WTC11 (cell line): ENCODE measurements around the gene GIGYF2. TPM values are rescaled to one million over a fixed set of nuclear protein-coding genes. Genes with fewer than 3 reads are reported as not detected.

Source experiments
- ATAC-seq: fragments of 200-7000 bp; cut with Tn5 transposase; 2 replicates; pipeline ENCODE4 v1.10.0; 2021; ENCODE audit warnings: mild to moderate bottlenecking, moderate library complexity
- CTCF ChIA-PET: fragments of 300-600 bp; sonication (Branson Sonifier 250); formaldehyde crosslinking; loops from one replicate; lab custom pipeline; 2021; ENCODE audit warnings: antibody characterized with exemption; lab: Charles Lee
- POLR2A ChIA-PET: fragments of 350-600 bp; sonication (Branson Sonifier 250); formaldehyde crosslinking; loops from one replicate; lab custom pipeline; 2021; ENCODE audit warnings: antibody characterized with exemption; lab: Charles Lee
- DNase-seq: peaks from one replicate; pipeline ENCODE4 v3.0.0; 2021; ENCODE audit warnings: low spot score
- H3K27ac Mint-ChIP-seq: 2 replicates; pipeline ENCODE4 v1.8.0; 2021; ENCODE audit warnings: mixed read lengths
- H3K27me3 Mint-ChIP-seq: 2 replicates; pipeline ENCODE4 v1.8.0; 2021; ENCODE audit warnings: low read depth, mild to moderate bottlenecking, moderate library complexity, mixed read lengths
- H3K36me3 Mint-ChIP-seq: 2 replicates; pipeline ENCODE4 v1.8.0; 2021; ENCODE audit warnings: mixed read lengths
- H3K4me1 Mint-ChIP-seq: 2 replicates; pipeline ENCODE4 v1.8.0; 2022; ENCODE audit warnings: mixed read lengths
- H3K4me3 Mint-ChIP-seq: 2 replicates; pipeline ENCODE4 v1.8.0; 2021; ENCODE audit warnings: mild to moderate bottlenecking, moderate library complexity, mixed read lengths
- H3K9me3 Mint-ChIP-seq: 2 replicates; pipeline ENCODE4 v1.8.0; 2021; ENCODE audit warnings: mixed read lengths
- CREB1 ChIP-seq: sonication (generic); formaldehyde crosslinking; IDR thresholded peaks from 2 replicates; pipeline ENCODE4 v1.8.0; 2023; ENCODE audit warnings: mild to moderate bottlenecking, missing genetic modification reagents
- FOXK1 ChIP-seq: sonication (generic); formaldehyde crosslinking; IDR thresholded peaks from 2 replicates; pipeline ENCODE4 v1.8.0; 2022; ENCODE audit warnings: mild to moderate bottlenecking, moderate library complexity, missing genetic modification reagents
- GTF2I ChIP-seq: fragments of 250-450 bp; sonication (Bioruptor Pico); conservative IDR thresholded peaks from 2 replicates; pipeline ENCODE4 v1.4.0; 2021; ENCODE audit warnings: mild to moderate bottlenecking
- JAZF1 ChIP-seq: fragments of 250-450 bp; sonication (Bioruptor Pico); IDR thresholded peaks from 2 replicates; pipeline ENCODE4 v1.9.0; 2021; ENCODE audit warnings: moderate library complexity, mild to moderate bottlenecking, inconsistent platforms
- KAT7 ChIP-seq: sonication (generic); formaldehyde crosslinking; IDR thresholded peaks from 2 replicates; pipeline ENCODE4 v1.8.1; 2023; ENCODE audit warnings: missing genetic modification reagents, mild to moderate bottlenecking, borderline replicate concordance
- NFATC4 ChIP-seq: fragments of 250-450 bp; sonication (Bioruptor Pico); IDR thresholded peaks from 2 replicates; pipeline ENCODE4 v1.9.0; 2021; ENCODE audit warnings: mild to moderate bottlenecking
- NFE2L1 ChIP-seq: sonication (generic); formaldehyde crosslinking; IDR thresholded peaks from 2 replicates; pipeline ENCODE4 v1.8.1; 2023; ENCODE audit warnings: missing genetic modification reagents
- NFYB ChIP-seq: sonication (generic); formaldehyde crosslinking; conservative IDR thresholded peaks from 2 replicates; pipeline ENCODE4 v1.8.0; 2022; ENCODE audit warnings: low read depth, missing genetic modification reagents
- PRRX2 ChIP-seq: fragments of 250-450 bp; sonication (Bioruptor Pico); IDR thresholded peaks from 2 replicates; pipeline ENCODE4 v1.8.0; 2021; ENCODE audit warnings: mild to moderate bottlenecking
- SMAD3 ChIP-seq: sonication (generic); formaldehyde crosslinking; IDR thresholded peaks from 2 replicates; pipeline ENCODE4 v1.8.0; 2022; ENCODE audit warnings: missing genetic modification reagents, mild to moderate bottlenecking, borderline replicate concordance
- SMAD4 ChIP-seq: sonication (generic); formaldehyde crosslinking; IDR thresholded peaks from 2 replicates; pipeline ENCODE4 v1.8.0; 2022; ENCODE audit warnings: mild to moderate bottlenecking, missing genetic modification reagents
- TEAD1 ChIP-seq: sonication (generic); formaldehyde crosslinking; IDR thresholded peaks from 2 replicates; pipeline ENCODE4 v1.8.0; 2022; ENCODE audit warnings: mild to moderate bottlenecking, missing genetic modification reagents
- ZNF121 ChIP-seq: sonication (generic); formaldehyde crosslinking; IDR thresholded peaks from 2 replicates; pipeline ENCODE4 v1.8.0; 2023; ENCODE audit warnings: missing genetic modification reagents
- ZNF263 ChIP-seq: sonication (generic); formaldehyde crosslinking; IDR thresholded peaks from 2 replicates; pipeline ENCODE4 v1.8.1; 2022; ENCODE audit warnings: low read depth, mild to moderate bottlenecking, moderate library complexity, missing genetic modification reagents
- ZNF416 ChIP-seq: fragments of 250-450 bp; sonication (Bioruptor Pico); IDR thresholded peaks from 2 replicates; pipeline ENCODE4 v1.9.0; 2021; ENCODE audit warnings: mild to moderate bottlenecking, inconsistent platforms
- ZNF423 ChIP-seq: fragments of 250-450 bp; sonication (Bioruptor Pico); IDR thresholded peaks from 2 replicates; pipeline ENCODE4 v2.1.2; 2022; ENCODE audit warnings: mild to moderate bottlenecking, moderate library complexity
- total RNA-seq: library from RNA; stranded (reverse); gene quantifications from 3 replicates; pipeline ENCODE4 v1.2.3, GENCODE V29; 2021
- TF ChIP-seq, protein P1 (sequence below): fragments of 250-450 bp; sonication (Bioruptor Pico); conservative IDR thresholded peaks from 2 replicates; pipeline ENCODE4 v1.9.0; 2021; ENCODE audit warnings: mild to moderate bottlenecking
- TF ChIP-seq, protein P2 (sequence below): sonication (generic); formaldehyde crosslinking; IDR thresholded peaks from 2 replicates; pipeline ENCODE4 v1.8.1; 2022; ENCODE audit warnings: low read depth, missing genetic modification reagents, borderline replicate concordance
- TF ChIP-seq, protein P3 (sequence below): sonication (generic); formaldehyde crosslinking; IDR thresholded peaks from 2 replicates; pipeline ENCODE4 v1.8.0; 2022; ENCODE audit warnings: missing genetic modification reagents
- TF ChIP-seq, protein P4 (sequence below): sonication (generic); formaldehyde crosslinking; IDR thresholded peaks from 2 replicates; pipeline ENCODE4 v1.8.0; 2022; ENCODE audit warnings: mild to moderate bottlenecking, missing genetic modification reagents
- TF ChIP-seq, protein P5 (sequence below): fragments of 250-450 bp; sonication (Bioruptor Pico); IDR thresholded peaks from 2 replicates; pipeline ENCODE4 v1.9.0; 2021; ENCODE audit warnings: moderate library complexity, mild to moderate bottlenecking, inconsistent platforms, borderline replicate concordance
- TF ChIP-seq, protein P6 (sequence below): sonication (generic); formaldehyde crosslinking; IDR thresholded peaks from 2 replicates; pipeline ENCODE4 v1.8.0; 2022; ENCODE audit warnings: mild to moderate bottlenecking, missing genetic modification reagents
- TF ChIP-seq, protein P7 (sequence below): sonication (generic); formaldehyde crosslinking; conservative IDR thresholded peaks from 2 replicates; pipeline ENCODE4 v1.8.1; 2023; ENCODE audit warnings: mild to moderate bottlenecking, low read depth, missing genetic modification reagents, moderate library complexity

Gene GIGYF2
- total RNA-seq, 1 experiment from 2014 or later, result 53.1 TPM

DNA sequence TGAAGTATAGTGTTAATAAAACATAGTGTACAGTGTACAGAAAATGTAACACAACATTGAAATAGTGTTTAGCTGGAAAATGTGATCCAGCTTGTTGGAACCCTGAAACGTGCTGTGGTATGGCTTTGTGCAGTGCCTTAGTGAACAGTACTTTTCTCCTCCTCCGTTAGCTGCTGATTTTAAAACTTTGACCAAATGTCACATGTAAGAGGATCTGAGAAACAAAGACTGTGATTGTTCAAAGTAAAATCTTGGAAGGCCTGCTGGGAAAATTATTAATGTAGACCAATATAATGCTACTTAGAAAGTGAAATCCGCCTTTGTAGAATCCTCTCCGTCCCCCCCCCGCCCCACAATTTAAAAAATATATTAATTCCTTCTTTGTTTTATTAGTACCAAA, 80.1 kb downstream of the GIGYF2 start:
- ChIA-PET CTCF (no interaction called here), POLR2A (no interaction called here)
- Mint-ChIP-seq H3K9me3 (no peaks in the 10 kb centered on the region), H3K27ac (no peak overlapping the region), H3K4me1 (peaks cover 6% of the 10 kb centered on the region), H3K36me3 (no peaks in the 10 kb centered on the region), H3K4me3 (no peak overlapping the region), H3K27me3 (no peaks in the 10 kb centered on the region)
- DNase-seq, result no peak
- TF ChIP-seq CREB1 (CRISPR knock-in tag) (no peak), SMAD3 (CRISPR knock-in tag) (no peak), NFATC4 (CRISPR knock-in tag) (no peak), PRRX2 (CRISPR knock-in tag) (no peak), NFE2L1 (no peak), ZNF263 (CRISPR knock-in tag) (no peak), JAZF1 (no peak), GTF2I (CRISPR knock-in tag) (no peak), ZNF121 (no peak), SMAD4 (no peak), ZNF423 (CRISPR knock-in tag) (no peak), KAT7 (CRISPR knock-in tag) (no peak)
- TF ChIP-seq, protein P1, sequence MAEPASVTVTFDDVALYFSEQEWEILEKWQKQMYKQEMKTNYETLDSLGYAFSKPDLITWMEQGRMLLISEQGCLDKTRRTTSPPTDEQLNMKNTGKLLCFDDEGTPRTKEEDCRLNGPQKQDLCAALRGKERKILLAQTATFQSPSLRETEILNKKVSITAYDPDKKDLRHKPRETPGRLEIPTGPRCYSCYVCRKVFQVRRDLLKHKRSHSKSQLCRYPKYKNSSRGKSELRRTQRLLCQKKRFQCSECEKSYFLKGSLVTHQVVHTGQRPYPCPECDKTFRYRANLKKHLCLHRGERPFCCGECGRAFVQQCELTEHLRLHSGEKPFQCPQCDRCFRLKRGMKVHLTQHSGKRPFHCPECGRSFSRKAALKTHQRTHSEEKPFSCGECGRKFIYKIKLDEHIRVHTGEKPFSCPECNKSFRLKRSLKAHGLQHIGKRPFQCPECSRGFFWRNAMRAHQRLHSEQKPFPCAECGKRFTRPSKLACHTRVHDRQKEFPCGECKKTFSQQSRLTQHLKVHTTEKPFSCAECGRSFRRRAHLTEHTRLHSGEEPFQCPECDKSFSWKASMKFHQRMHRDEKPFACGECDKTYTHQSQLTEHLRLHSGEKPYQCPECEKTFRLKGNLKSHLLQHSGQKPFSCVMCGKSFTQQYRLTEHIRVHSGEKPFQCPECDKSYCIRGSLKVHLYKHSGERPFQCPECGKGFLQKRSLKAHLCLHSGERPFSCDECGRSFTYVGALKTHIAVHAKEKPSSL (CRISPR knock-in tag), result no peak
- TF ChIP-seq, protein P2, sequence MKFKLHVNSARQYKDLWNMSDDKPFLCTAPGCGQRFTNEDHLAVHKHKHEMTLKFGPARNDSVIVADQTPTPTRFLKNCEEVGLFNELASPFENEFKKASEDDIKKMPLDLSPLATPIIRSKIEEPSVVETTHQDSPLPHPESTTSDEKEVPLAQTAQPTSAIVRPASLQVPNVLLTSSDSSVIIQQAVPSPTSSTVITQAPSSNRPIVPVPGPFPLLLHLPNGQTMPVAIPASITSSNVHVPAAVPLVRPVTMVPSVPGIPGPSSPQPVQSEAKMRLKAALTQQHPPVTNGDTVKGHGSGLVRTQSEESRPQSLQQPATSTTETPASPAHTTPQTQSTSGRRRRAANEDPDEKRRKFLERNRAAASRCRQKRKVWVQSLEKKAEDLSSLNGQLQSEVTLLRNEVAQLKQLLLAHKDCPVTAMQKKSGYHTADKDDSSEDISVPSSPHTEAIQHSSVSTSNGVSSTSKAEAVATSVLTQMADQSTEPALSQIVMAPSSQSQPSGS (CRISPR knock-in tag), result no peak
- TF ChIP-seq, protein P3, sequence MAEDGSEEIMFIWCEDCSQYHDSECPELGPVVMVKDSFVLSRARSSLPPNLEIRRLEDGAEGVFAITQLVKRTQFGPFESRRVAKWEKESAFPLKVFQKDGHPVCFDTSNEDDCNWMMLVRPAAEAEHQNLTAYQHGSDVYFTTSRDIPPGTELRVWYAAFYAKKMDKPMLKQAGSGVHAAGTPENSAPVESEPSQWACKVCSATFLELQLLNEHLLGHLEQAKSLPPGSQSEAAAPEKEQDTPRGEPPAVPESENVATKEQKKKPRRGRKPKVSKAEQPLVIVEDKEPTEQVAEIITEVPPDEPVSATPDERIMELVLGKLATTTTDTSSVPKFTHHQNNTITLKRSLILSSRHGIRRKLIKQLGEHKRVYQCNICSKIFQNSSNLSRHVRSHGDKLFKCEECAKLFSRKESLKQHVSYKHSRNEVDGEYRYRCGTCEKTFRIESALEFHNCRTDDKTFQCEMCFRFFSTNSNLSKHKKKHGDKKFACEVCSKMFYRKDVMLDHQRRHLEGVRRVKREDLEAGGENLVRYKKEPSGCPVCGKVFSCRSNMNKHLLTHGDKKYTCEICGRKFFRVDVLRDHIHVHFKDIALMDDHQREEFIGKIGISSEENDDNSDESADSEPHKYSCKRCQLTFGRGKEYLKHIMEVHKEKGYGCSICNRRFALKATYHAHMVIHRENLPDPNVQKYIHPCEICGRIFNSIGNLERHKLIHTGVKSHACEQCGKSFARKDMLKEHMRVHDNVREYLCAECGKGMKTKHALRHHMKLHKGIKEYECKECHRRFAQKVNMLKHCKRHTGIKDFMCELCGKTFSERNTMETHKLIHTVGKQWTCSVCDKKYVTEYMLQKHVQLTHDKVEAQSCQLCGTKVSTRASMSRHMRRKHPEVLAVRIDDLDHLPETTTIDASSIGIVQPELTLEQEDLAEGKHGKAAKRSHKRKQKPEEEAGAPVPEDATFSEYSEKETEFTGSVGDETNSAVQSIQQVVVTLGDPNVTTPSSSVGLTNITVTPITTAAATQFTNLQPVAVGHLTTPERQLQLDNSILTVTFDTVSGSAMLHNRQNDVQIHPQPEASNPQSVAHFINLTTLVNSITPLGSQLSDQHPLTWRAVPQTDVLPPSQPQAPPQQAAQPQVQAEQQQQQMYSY, result no peak
- TF ChIP-seq, protein P4, sequence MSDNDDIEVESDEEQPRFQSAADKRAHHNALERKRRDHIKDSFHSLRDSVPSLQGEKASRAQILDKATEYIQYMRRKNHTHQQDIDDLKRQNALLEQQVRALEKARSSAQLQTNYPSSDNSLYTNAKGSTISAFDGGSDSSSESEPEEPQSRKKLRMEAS (CRISPR knock-in tag), result no peak
- no peak for ATAC-seq

DNA sequence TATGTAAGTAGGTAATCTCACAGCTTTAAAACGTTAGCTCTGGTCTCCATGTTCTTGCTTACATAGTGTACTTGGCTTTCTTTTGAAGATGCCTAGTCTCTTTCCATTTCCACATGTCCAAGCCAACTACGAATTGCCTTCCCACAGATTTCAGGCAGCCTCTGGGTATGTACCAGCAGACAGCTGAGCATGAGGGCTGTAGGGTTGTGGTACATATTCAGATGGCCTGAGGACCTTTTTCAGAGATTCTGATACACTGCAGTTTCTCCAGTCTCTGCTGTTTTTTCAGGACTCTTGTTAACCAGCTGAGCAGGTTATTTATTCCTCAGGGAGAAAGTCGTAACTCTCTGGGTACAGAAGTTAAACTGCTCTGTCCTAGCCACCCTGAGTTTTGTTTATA, 82.3 kb downstream of the GIGYF2 start:
- no peaks in the 10 kb centered on the region for H3K9me3 Mint-ChIP-seq
- no peaks in the 10 kb centered on the region for H3K27me3 Mint-ChIP-seq
- no peak for ATAC-seq
- H3K36me3 Mint-ChIP-seq, result 0 out of 2 replicates have a peak, but pooled peaks cover 4% of the 10 kb centered on the region
- CTCF ChIA-PET, result no interaction called here
- no peak overlapping the region for H3K27ac Mint-ChIP-seq
- no peak for DNase-seq
- POLR2A ChIA-PET, result no interaction called here
- no peak overlapping the region for H3K4me3 Mint-ChIP-seq
- H3K4me1 Mint-ChIP-seq, result peaks cover 6% of the 10 kb centered on the region
- no peak for TF ChIP-seq TEAD1 (CRISPR knock-in tag)
- TF ChIP-seq, protein P5, sequence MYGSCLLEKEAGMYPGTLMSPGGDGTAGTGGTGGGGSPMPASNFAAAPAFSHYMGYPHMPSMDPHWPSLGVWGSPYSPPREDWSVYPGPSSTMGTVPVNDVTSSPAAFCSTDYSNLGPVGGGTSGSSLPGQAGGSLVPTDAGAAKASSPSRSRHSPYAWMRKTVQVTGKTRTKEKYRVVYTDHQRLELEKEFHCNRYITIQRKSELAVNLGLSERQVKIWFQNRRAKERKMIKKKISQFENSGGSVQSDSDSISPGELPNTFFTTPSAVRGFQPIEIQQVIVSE (CRISPR knock-in tag), result no peak
- no peak for TF ChIP-seq NFYB (CRISPR knock-in tag)
- no peak for TF ChIP-seq ZNF416 (CRISPR knock-in tag)
- no peak for TF ChIP-seq ZNF423 (CRISPR knock-in tag)
- TF ChIP-seq, protein P6, sequence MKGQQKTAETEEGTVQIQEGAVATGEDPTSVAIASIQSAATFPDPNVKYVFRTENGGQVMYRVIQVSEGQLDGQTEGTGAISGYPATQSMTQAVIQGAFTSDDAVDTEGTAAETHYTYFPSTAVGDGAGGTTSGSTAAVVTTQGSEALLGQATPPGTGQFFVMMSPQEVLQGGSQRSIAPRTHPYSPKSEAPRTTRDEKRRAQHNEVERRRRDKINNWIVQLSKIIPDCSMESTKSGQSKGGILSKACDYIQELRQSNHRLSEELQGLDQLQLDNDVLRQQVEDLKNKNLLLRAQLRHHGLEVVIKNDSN (CRISPR knock-in tag), result no peak
- no peak for TF ChIP-seq FOXK1
- TF ChIP-seq, protein P7, sequence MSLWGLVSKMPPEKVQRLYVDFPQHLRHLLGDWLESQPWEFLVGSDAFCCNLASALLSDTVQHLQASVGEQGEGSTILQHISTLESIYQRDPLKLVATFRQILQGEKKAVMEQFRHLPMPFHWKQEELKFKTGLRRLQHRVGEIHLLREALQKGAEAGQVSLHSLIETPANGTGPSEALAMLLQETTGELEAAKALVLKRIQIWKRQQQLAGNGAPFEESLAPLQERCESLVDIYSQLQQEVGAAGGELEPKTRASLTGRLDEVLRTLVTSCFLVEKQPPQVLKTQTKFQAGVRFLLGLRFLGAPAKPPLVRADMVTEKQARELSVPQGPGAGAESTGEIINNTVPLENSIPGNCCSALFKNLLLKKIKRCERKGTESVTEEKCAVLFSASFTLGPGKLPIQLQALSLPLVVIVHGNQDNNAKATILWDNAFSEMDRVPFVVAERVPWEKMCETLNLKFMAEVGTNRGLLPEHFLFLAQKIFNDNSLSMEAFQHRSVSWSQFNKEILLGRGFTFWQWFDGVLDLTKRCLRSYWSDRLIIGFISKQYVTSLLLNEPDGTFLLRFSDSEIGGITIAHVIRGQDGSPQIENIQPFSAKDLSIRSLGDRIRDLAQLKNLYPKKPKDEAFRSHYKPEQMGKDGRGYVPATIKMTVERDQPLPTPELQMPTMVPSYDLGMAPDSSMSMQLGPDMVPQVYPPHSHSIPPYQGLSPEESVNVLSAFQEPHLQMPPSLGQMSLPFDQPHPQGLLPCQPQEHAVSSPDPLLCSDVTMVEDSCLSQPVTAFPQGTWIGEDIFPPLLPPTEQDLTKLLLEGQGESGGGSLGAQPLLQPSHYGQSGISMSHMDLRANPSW, result no peak
- TF ChIP-seq JAZF1, result no peak
- TF ChIP-seq PRRX2 (CRISPR knock-in tag), result no peak
